ENCODE data around the gene ECEL1. TPM values are rescaled to one million over a fixed set of nuclear protein-coding genes. Genes with fewer than 3 reads are reported as not detected.

Gene ECEL1
- total and polyA plus RNA-seq, 2 experiments from 2014 or later, result 6.7 to 17.5 TPM

GRCh38 chr2:232537079-232537478, 49.4 kb upstream of the ECEL1 start:
- Mint-ChIP-seq H3K27me3 (ENCODE audit: insufficient read depth, low read depth, poor library complexity) (peaks cover 11% of the 10 kb centered on the region), H3K4me3 (no peak overlapping the region), H3K9me3 (peaks cover 8% of the 10 kb centered on the region; the same call in 2 of the 3 replicates), H3K27ac (no peak overlapping the region), H3K36me3 (ENCODE audit: low read depth) (peaks cover 4% of the 10 kb centered on the region; the same call in 2 of the 3 replicates), H3K4me1 (peaks cover 28% of the 10 kb centered on the region)
- Histone ChIP-seq H3K79me2 (replicated peaks; ENCODE audit: insufficient read depth) (no peaks in the 10 kb centered on the region), H3K36me3 (ENCODE audit: insufficient read depth) (no peaks in the 10 kb centered on the region), H2AFZ (no peak overlapping the region), H3K4me2 (no peak overlapping the region), H3K4me1 (ENCODE audit: insufficient read depth) (peaks cover 4% of the 10 kb centered on the region; the same call in 1 of the 2 replicates), H4K20me1 (replicated peaks; ENCODE audit: insufficient read depth) (no peaks in the 10 kb centered on the region), H3K9me2 (ENCODE audit: insufficient read depth) (no peaks in the 10 kb centered on the region), H3K4me3 (no peak overlapping the region), H3K27ac (ENCODE audit: low read depth) (no peak overlapping the region), H3K27me3 (ENCODE audit: insufficient read depth) (no peaks in the 10 kb centered on the region), H3F3A (replicated peaks; ENCODE audit: low read depth) (no peaks in the 10 kb centered on the region)
- DNase-seq (ENCODE audit: low spot score) (peak; percentile 84), ATAC-seq (peak; percentile 69)
- TF ChIP-seq, protein P1, sequence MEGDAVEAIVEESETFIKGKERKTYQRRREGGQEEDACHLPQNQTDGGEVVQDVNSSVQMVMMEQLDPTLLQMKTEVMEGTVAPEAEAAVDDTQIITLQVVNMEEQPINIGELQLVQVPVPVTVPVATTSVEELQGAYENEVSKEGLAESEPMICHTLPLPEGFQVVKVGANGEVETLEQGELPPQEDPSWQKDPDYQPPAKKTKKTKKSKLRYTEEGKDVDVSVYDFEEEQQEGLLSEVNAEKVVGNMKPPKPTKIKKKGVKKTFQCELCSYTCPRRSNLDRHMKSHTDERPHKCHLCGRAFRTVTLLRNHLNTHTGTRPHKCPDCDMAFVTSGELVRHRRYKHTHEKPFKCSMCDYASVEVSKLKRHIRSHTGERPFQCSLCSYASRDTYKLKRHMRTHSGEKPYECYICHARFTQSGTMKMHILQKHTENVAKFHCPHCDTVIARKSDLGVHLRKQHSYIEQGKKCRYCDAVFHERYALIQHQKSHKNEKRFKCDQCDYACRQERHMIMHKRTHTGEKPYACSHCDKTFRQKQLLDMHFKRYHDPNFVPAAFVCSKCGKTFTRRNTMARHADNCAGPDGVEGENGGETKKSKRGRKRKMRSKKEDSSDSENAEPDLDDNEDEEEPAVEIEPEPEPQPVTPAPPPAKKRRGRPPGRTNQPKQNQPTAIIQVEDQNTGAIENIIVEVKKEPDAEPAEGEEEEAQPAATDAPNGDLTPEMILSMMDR (conservative IDR thresholded peaks at IDR 0.05; ENCODE audit: low read depth in 2 of 2), result peak; percentile 78 to 93
- no peak for TF ChIP-seq CREB1 (CRISPR knock-in tag; IDR thresholded peaks at IDR 0.05; ENCODE audit: low read depth)

DNA sequence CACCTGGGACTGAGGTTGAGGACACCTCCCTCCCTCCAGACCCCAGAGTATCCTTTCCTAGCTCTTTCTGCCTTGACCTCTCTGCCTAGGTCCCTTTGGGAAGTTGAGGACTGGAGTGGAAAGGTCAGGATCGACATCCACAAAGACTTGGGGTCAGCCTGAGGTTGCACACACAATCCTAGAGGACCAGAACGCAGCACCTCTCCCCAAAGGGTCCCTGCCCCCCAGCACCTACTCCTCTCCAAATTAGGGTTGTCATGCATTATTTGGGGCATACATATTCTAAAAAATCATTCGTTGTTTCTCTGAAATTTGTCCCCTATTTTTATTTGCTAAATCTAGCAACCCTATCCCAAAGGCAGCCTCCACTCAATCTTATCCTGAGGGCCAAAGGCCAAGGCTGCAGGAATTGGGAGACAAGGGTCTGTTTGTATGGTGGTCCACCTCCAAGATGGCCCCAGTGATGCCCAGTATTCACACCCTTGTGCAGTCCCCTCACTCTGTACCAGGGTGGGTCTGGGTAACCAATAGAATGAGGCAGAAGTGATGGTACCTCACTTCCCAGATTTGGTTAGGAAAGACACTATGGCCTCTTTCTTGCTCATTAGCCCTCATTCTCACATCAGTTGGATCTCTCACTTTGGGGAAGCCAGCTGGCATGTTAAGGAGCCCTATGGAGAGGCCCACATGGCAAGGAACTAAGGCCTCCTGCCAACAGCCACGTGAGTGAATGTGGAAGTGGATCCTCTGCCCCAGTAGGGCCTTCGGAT, 48.3 kb upstream of the ECEL1 start:
- no peak overlapping the region for H3K4me2 ChIP-seq
- H3K27me3 ChIP-seq (ENCODE audit: insufficient read depth), result no peaks in the 10 kb centered on the region

More for the DNA sequence above, 48.3 kb upstream of the ECEL1 start:
- Histone ChIP-seq H4K20me1 (replicated peaks; ENCODE audit: insufficient read depth) (no peaks in the 10 kb centered on the region), H3K36me3 (ENCODE audit: insufficient read depth) (no peaks in the 10 kb centered on the region), H3F3A (replicated peaks; ENCODE audit: low read depth) (no peaks in the 10 kb centered on the region), H3K9me2 (ENCODE audit: insufficient read depth) (no peaks in the 10 kb centered on the region), H3K4me1 (ENCODE audit: insufficient read depth) (peaks cover 4% of the 10 kb centered on the region; the same call in 1 of the 2 replicates), H3K4me3 (no peak overlapping the region), H2AFZ (no peak overlapping the region), H3K79me2 (replicated peaks; ENCODE audit: insufficient read depth) (no peaks in the 10 kb centered on the region), H3K27ac (ENCODE audit: low read depth) (no peak overlapping the region)
- ATAC-seq (no peak), DNase-seq (ENCODE audit: low spot score) (no peak)
- Mint-ChIP-seq H3K27me3 (ENCODE audit: insufficient read depth, low read depth, poor library complexity) (peaks cover 13% of the 10 kb centered on the region), H3K4me3 (no peak overlapping the region; the same call in 2 of the 3 replicates), H3K9me3 (peaks cover 8% of the 10 kb centered on the region; the same call in 2 of the 3 replicates), H3K4me1 (peaks cover 28% of the 10 kb centered on the region), H3K36me3 (ENCODE audit: low read depth) (peaks cover 4% of the 10 kb centered on the region; the same call in 1 of the 3 replicates), H3K27ac (no peak overlapping the region)
- TF ChIP-seq EZH2phosphoT487 (IDR thresholded peaks at IDR 0.05; ENCODE audit: unreplicated experiment) (no peak), ZNF331 (CRISPR knock-in tag; IDR thresholded peaks at IDR 0.05; ENCODE audit: low read depth) (no peak), POLR2AphosphoS5 (IDR thresholded peaks at IDR 0.05; ENCODE audit: low read depth) (no peak), ZNF462 (CRISPR knock-in tag; IDR thresholded peaks at IDR 0.05) (no peak)
- TF ChIP-seq, protein P2, sequence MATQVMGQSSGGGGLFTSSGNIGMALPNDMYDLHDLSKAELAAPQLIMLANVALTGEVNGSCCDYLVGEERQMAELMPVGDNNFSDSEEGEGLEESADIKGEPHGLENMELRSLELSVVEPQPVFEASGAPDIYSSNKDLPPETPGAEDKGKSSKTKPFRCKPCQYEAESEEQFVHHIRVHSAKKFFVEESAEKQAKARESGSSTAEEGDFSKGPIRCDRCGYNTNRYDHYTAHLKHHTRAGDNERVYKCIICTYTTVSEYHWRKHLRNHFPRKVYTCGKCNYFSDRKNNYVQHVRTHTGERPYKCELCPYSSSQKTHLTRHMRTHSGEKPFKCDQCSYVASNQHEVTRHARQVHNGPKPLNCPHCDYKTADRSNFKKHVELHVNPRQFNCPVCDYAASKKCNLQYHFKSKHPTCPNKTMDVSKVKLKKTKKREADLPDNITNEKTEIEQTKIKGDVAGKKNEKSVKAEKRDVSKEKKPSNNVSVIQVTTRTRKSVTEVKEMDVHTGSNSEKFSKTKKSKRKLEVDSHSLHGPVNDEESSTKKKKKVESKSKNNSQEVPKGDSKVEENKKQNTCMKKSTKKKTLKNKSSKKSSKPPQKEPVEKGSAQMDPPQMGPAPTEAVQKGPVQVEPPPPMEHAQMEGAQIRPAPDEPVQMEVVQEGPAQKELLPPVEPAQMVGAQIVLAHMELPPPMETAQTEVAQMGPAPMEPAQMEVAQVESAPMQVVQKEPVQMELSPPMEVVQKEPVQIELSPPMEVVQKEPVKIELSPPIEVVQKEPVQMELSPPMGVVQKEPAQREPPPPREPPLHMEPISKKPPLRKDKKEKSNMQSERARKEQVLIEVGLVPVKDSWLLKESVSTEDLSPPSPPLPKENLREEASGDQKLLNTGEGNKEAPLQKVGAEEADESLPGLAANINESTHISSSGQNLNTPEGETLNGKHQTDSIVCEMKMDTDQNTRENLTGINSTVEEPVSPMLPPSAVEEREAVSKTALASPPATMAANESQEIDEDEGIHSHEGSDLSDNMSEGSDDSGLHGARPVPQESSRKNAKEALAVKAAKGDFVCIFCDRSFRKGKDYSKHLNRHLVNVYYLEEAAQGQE (IDR thresholded peaks at IDR 0.05; ENCODE audit: unreplicated experiment), result no peak
